Body of pancreas (tissue), 4 donors: ENCODE results near the gene FLYWCH2.

Source experiments
- POLR2A ChIP-seq, 3 donors: fragments of 450-650 bp; IDR thresholded peaks; one replicate each; pipeline ENCODE4 v1.6.1; 2016; ENCODE audit warnings: antibody characterized with exemption in 3 of 3, mild to moderate bottlenecking in 2 of 3
- TF ChIP-seq, protein P1 (sequence below), 7 experiments: fragments of 450-650 bp in 4 of 7; fragments of 200-600 bp in 3 of 7; sonication (generic) in 3 of 7; IDR thresholded peaks; one replicate each; pipeline ENCODE4 v1.5.1; 2016 to 2019; ENCODE audit warnings: antibody characterized with exemption in 7 of 7

DNA sequence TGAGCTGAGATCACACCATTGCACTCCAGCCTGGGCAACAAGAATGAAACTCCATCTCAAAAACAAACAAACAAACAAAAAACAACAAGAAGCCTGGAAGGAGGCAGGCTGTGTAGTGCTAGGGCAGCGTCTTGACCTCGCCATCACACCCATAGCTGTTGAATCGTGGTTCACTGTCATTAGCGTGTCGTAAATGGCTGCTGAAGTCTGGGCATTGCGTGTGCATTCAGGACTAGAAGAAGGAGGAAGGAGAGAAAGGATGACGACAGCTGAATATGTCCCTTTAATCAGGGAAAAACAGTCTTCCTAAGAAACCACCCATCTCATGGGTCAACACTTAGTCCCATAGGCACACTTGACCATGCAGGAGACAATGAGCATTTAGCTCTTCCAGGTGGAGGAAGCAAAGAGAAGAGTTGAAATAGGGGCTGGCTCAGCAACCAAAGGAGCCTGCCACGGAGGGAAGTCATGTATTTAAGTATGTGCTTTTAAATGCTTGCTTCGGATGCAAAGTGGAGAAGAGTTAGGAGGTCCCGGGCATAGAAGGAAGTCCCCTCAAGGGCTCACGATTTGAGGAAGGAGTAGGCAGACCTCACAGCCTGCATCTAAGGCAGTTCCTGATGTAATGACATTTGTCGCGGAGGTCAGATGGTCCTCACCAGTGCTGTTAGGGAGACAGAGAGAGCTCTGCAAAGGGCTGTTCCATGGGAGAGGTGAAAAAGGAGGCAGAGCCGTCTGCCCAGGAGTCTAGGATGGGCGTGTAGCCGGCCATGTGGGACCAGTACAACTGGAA lies 33.9 kb upstream of the FLYWCH2 start:
- TF ChIP-seq, protein P1, sequence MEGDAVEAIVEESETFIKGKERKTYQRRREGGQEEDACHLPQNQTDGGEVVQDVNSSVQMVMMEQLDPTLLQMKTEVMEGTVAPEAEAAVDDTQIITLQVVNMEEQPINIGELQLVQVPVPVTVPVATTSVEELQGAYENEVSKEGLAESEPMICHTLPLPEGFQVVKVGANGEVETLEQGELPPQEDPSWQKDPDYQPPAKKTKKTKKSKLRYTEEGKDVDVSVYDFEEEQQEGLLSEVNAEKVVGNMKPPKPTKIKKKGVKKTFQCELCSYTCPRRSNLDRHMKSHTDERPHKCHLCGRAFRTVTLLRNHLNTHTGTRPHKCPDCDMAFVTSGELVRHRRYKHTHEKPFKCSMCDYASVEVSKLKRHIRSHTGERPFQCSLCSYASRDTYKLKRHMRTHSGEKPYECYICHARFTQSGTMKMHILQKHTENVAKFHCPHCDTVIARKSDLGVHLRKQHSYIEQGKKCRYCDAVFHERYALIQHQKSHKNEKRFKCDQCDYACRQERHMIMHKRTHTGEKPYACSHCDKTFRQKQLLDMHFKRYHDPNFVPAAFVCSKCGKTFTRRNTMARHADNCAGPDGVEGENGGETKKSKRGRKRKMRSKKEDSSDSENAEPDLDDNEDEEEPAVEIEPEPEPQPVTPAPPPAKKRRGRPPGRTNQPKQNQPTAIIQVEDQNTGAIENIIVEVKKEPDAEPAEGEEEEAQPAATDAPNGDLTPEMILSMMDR (IDR thresholded peaks at IDR 0.05): no peak
- no peak for TF ChIP-seq POLR2A (IDR thresholded peaks at IDR 0.05)
